GM11168 (cell line): Measurements from ENCODE around the gene KLHL6.
"Not testable (repeated sequence)": the region's sequence is repeated elsewhere in the genome, so short reads cannot be mapped to it uniquely, and the experiment has no call there.

Experiments used
- in situ Hi-C: fragments of 300-500 bp; cut with MboI; formaldehyde crosslinking; loops from one replicate; pipeline ENCODE4 v1.12.0; 2022; ENCODE audit warnings: low sequenced_read_pairs; ENCODE audit not compliant: unreplicated experiment

KLHL6 gene

DNA sequence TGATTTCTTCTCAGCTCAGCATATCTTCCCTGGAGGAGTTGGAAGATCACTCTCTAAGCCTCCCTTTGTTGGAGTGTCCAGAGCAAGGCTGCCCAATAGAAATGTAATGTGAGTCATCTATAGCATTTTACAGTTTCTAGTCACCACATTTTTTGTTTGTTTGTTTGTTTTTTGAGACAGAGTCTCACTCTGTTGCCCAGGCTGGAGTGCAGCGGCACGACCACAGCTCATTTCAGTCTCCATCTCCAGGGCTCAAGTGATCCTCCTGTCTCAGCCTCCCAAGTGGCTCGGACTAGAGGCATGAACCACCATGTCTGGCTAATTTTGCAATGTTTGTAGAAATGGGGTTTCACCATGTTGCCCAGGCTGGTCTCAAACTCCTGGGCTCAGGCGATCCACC lies 21.3 kb downstream of the KLHL6 start:
- in situ Hi-C loops: no loop called here

DNA sequence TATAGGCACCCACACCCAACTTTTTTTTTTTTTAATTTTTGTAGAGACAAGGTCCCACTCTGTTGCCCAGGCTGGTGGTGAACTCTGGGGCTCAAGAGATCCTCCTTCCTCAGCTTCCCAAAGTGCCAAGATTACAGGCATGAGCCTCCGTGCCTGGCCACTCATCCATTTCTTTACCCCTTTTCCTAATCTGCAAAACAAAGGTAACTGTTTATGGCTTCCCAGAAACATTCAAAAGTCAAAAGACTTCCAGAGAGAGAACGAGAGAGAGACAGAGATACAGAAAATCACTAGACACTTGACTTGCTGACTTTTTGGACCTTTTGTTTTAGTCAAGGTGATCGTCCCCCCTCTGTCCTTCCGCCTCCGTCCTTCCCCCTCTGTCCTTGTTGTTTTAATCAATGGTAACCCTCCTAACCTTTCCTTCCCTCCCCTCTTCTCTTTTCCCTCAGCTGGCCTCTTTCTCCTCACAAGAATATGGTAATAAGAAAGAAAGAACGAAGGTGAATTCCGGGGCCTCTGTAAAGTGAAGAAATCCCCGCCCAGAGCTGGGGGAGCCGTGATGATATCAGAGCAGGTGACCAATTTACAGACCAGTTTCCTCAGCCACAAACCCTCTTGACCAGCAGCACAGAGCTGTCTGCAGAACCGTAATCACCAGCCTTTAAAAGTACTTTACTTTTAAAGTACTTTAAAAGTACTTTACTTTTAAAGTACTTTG lies 21.9 kb downstream of the KLHL6 start:
- in situ Hi-C loops: no loop called here

DNA sequence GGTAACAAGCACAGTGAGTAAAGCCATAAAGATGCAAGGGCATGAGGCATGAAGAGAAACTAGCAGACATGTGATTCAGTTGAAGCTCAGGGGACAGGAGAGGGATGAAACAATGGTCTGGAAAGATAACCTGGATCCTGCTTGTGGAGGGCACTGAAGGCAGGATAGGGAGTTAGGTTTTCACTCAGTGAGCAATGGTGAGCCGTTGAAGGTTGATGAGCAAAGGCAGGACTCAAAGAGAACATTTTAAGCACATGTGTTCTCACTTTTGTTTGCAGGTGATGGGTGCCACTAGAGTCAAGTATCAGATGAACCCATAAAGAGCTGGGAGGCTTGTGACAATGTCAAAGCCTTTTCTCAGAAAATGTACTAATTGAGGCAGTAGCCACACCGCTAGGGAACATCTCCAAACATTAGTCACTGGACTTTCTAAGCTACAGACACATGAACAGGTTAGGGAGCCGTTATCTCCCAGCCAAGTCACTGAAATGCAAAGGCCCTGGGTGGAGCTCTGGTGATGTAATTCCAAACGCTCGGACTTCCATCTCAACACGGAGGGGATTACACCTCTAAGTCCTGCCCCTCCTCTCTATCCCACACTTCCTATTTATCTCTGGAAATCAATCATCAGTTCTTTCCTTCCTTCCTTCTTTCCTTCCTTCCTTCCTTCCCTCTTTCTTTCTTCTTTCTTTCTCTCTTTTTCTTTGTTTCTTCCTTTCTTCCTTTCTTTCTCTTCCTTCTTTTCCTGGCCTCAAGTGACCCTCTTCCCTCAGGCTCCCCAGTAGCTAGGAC lies 22.7 kb downstream of the KLHL6 start:
- in situ Hi-C loops: no loop called here

DNA sequence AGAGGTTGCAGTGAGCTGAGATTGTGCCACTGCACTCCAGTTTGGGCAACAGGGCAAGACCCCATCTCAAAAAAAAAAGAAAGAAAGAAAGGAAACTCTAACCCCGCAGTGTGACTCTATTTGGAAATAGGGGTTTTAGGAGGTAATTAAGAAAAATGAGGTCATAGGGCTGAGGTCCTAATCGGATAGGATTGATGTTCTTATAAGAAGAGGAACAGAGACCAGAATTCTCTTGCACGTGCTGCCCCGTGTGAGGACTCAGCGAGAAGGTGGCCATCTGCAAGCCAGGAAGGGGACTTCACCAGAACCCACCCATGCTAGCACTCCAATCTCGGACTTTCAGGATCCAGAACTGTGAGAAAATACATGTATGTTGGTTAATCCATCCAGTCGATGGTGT lies 25.8 kb downstream of the KLHL6 start:
- in situ Hi-C loops: no loop called here

DNA sequence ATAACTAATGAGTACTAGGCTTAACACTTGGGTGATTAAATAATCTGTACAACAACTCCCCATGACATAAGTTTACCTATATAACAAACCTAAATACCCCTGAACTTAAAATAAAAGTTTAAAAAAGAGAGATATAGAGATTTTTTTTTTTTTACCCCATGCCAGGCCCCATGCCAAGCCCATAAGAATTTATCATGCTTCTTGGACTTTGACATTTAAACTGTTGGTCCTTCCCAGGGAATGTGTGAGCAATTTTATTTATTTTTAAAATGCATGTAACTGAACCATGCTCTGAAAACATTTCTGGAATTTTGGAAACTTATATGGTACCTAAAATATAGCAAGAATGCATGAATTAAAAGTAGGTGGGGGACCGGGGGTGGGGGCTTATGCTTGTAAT lies 26.3 kb downstream of the KLHL6 start:
- in situ Hi-C loops: no loop called here

DNA sequence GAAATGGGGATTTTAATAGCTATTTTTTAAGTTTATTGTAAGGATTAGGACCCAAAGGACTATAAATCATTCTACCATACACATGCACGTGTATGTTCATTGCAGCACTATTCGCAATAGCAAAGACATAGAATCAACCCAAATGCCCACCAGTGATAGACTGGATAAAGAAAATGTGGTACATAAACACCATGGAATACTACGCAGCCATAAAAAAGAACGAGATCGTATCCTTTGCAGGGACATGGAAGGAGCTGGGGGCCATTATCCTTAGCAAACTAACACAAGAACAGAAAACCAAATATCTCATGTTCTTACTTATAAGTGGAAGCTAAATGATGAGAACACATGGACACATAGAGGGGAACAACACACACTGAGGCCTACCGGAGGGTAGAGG lies 26.7 kb downstream of the KLHL6 start:
- in situ Hi-C loops: not testable (repeated sequence)

DNA sequence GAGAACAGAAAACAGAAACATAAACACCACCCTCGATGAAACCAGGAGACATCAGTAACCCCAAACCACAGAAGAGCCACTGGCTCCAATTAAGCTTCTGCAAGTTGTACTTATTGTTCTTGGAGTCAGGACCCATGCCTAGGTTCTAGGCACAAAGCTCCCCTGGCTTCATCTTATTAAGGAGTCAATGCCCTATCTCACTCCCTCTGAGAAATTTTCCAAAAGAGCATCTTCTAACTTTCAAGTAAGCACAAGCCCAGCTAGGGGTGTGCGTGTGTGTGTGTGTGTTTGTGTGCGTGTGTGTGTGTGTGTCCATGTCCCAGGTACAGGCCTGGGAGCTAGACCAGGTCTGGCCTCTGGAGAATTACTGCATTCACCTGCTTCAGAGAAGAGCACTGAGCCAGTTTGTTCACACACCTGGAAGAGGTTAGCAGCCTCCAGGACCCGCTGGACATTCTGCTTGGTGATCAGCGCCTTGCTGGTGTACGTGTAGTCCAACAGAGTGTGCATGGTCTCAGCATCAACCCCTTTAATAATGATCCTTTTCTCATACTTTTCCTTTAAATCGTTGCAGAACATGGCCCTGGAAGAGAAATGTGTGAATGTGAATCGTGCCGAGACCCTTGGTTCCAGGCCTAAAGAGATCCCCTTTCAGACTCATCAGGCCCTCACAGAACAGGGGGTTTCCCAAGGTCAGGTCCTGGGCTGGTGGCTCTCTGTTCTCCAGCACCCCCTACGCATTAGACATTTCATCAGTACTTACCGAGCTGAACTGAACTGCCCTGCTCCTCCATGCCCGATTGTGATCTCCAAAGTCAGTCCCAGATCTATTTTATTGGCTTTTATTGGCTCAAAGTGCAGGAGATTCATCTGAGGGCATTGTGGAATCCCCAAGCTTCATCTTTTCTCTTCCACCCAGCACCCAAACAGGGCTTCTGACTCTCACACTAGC lies 27.8 kb downstream of the KLHL6 start:
- in situ Hi-C loops: no loop called here

DNA sequence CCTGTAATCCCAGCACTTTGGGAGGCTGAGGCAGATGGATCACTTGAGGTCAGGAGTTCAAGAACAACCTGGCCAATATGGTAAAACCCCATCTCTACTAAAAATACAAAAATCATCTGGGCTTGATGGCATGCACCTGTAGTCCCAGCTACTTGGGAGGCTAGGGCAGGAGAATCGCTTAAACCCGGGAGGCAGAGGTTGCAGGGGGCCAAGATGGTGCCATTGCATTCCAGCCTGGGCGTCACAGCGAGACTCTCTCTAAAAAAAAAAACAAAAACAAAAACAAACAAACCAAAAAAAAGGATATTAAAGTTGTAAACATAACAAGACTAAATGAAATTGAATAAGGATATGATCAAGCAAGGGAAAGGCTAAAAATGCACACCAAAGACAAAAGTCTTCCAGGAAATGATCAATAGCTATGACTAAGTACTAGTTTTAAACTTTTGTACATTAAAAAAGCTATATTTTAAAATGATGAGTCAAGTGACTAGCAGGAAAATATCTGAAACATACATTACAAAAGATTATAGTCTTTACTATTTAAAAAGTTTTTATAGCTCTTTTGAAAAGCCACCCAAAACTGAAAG lies 28.6 kb downstream of the KLHL6 start:
- in situ Hi-C loops: no loop called here

DNA sequence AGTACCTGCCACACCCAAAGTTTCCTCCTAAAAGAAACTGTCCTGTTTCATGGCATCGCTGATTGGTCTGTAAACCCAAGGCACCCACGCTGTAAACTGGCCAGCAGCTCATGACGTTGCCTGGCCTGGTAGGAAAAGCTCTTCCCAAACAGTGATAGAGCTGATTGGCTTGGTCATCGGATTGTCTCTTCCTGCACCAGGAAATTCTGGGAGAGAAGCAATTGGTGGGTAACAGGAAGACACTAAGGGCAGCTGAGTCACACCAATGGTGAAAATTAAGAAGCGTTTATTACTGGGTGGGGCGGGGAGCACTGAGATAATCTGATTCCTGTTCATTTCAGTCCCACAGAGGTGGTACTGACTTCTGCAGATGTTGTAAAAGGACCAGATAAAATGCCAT lies 31.0 kb downstream of the KLHL6 start:
- in situ Hi-C loops: no loop called here

DNA sequence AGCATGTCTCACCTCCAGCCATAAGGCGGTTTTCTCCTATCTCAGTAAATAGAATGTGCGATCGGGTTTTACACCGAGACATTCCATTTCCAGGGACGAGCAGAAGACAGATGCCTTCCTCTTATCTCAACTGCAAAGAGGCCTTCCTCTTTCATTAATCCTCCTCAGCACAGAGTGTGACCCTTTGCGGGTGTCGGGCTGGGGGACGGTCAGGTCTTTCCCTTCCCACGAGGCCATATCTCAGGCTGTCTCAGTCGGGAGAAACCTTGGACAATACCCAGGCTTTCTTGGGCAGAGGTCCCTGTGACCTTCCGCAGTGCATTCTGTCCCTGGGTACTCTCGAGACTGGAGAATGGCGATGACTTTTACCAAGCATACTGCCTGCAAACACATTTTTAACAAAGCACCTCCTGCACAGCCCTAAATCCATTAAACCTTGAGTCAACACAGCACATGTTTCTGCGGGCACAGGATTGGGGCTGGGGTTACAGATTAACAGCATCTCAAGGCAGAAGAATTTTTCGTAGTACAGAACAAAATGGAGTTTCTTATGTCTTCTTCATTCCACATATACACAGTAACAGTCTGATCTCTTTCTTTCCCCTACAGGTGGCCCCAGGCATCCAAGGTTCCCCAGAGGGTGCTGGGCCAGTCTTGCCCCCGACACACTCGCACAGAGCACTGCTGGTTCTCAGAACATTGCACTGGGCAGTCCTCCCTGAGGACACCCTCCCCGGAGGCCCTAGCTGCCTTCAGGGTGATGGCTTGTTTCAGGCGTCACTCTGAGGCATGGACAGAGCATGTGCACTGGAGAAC lies 34.6 kb downstream of the KLHL6 start:
- in situ Hi-C loops: not testable (repeated sequence)

DNA sequence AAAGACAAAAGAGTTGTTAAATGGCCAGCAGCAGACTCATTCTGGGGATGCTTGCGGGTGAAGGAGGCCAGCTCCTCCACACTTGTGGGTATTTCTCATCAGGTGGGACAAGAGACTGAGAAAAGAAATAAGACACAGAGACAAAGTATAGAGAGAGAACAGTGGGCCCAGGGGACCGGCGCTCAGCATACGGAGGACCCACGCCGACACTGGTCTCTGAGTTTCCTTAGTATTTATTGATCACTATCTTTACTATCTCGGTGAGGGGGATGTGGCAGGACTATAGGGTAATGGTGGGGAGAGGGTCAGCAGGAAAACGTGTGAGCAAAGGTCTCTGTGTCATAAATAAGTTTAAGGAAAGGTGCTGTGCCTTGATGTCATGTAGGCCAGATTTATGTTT lies 35.2 kb downstream of the KLHL6 start:
- in situ Hi-C loops: not testable (repeated sequence)

DNA sequence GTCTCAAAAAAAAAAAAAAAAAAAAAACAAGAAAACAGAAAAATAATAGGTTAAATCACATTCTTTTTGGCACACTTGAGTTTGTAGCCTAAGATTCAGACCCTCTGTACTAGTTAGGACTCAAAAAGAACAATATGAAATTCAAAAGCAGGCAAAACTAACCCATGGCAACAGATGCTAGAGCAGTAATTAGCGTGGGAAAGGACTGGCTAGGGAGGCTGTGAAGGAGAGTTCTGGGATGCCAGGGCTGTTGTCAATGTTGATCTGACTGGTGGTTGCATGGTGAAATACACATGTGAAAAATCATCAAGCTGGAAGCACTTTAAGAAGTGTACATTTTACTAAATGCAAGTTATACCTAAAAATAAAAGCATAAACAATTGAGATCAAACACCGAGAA lies 35.6 kb downstream of the KLHL6 start:
- in situ Hi-C loops: no loop called here

DNA sequence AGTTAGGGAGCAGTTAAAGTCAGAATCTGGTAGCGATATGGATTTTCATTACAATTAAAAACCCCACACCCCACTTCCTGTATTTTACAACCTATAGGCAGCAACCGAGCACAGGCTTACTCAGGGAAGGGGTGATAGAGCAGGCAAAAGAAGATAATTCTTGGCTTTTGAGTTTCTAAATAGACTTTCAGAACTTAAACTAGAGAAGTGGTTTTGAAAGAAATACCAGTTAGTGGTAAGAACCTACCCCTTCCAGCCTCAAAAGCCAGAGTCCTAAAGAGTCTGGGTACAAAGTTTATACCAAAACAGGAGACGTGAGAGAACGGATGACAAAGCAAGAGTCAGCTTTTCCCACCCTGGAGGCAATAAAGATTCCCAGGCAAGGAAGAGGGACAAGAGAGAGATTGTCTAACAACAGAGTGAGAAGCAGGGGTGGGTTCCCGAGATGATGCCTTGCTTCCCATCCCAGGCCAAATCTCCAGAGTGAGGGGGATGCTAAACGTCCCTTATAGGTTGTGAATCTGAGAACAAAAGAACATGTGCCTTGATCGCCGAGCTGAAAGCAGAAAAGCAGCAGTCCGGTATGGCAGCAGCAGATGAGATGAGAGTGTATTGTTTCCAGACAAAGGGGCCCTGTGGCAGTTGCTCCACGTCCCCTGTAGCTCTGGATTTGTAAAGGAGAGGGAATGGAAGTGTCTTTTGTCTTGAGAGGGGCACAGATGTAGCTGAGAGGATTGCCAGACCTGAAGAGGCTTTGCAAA lies 36.8 kb downstream of the KLHL6 start:
- in situ Hi-C loops: no loop called here

DNA sequence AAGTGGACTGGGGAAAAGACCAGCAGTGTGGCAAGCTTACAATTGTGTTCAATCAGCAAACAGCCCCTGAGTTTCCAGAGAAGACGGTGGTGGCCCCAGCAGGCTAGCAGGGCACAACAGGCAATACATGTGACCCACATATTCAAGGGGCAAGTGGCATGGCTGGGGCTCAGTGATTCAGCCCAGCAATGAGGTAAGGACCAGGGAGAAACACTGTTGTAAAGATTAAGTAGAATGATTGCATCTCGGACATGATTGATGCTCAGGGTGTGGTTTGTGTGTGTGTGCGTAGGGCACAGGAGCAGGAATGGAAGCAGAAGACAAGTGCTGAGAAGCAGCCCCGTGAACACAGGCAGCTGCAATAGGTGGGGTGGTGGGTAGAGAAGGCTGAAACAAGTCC lies 37.9 kb downstream of the KLHL6 start:
- in situ Hi-C loops: no loop called here

DNA sequence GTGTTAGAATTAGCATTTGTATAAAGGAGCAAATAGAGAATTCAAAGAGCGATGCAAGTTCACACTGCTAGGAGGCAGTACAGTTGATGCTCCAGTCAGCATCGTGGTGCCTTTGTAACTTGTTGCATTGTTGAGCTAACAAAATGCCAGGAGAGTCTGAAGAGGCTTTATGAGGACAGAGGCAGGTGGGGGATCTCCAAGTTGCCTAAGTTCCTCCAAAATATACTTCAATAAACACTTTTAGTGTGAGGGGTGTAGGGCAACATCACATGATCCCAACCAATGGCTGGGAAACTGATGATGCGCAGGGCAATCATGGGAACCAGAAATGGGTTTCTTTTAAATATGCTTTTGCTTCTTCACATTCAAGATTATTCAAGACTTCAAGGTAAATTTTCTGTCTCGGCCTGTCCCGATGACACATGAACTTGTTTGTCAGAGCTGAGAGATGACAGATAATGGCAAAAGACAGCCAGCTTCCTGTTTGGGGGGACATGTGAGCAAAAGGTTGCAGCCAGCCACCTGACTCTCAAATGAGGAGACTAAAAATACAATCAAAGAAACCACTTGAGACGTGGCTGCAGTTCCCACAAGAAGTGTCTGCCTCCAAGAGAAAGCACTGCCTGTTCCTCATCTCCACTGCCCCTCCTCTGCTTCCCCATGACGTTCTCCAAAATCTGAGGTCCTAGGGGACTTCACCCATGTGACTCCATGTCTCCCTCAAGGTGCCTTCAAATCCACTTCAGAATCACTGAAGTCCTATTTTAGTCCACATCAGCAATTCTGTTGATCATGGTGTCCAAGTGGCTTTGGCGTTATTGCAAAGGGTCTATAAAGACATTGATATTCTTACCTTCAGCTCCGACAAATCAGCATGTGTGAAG lies 39.3 kb downstream of the KLHL6 start:
- in situ Hi-C loops: no loop called here

DNA sequence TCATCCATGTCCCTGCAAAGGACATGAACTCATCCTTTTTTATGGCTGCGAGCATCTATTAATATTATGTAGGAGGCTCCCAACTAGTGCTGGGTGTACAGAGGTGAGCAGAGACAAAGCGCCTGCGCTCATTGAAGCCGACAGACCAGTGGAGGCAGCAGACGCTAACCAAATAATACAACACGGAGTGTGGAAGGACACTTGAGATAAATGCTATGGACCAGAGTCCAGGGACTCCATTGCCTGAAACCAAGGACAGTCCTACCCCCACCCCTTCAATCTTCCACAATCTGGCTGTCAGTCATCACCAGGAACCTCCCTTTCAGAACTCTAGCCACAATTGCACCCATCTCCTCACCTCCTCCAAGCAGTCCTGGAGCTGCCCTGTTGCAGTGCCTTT lies 41.5 kb downstream of the KLHL6 start:
- in situ Hi-C loops: no loop called here

DNA sequence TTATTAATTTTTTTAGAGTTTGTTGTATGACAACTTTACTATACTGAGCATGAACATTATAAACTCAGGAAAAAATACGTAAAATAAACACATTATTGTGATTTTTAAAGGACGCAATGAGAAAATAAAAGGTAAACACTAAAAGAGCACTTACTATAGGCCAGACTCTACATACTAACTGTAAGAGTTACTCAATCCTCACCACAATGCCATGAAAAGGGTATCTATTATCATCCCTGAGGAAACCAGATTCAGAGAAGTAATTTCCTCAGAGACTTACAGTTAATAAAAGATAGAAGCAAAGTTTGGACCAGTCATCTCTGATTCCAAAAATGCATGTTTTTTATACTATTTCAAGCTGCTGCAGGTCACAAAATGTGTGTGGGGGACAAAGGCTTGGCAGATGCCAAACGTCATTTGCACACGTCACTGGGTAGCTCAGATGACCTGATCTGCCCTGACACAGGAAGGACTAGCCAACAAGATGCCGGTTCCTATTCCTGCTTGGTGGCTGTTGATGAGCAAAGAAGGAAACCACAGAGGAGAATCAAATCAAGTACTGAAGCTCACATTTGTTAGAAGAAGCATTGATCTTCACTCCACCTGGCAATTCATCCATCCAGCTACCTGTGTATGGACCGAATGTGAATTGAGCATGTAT lies 42.3 kb downstream of the KLHL6 start:
- in situ Hi-C loops: no loop called here
